ENCODE data around the gene RASL10B. TPM values are rescaled to one million over a fixed set of nuclear protein-coding genes. Genes with fewer than 3 reads are reported as not detected.
"Not testable (repeated sequence)": the region's sequence is repeated elsewhere in the genome, so short reads cannot be mapped to it uniquely, and the experiment has no call there.

The RASL10B gene, protein sequence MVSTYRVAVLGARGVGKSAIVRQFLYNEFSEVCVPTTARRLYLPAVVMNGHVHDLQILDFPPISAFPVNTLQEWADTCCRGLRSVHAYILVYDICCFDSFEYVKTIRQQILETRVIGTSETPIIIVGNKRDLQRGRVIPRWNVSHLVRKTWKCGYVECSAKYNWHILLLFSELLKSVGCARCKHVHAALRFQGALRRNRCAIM
- polyA plus RNA-seq (ENCODE audit: insufficient read length): 2.8 TPM

DNA sequence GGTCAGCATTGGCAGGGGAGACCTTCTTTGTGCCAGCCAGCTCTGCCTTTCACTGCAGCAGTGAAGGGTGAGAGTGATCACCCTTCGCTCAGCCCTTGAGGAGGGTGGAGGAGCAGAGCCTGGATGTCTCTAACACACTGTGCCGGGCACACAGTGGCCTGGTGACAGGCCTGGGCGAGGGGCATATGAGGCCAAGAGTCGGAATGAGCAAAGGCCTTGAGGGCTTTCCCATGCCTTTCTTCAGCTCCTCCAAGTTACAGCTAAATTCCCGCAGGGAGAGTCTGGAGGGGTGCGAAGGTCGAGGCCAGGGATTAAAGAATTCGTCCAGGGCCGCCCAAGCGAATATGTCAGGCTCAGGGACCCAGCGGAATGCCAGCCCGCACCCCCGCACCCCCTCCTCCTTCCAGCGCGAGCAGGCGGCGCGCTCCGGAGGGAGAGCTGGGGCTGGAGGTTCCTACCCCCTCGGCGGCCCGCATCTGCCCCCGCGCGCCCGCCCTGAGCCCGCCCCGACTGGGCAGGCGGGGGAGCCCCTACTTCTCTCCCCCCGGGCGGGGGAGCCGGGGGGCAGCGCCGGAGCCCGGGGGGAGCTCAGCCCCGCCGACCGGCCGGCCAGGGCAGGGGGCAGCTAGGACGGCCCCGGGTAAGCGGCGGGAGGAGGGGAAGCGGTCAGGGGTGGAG lies at the start of gene RASL10B:
TSS of gene RASL10B (plus strand) at position 401 of the 678 bp plus-strand sequence. CDS start 3,546 bp downstream, outside the sequence.
- DNase-seq: peak; percentile 43

DNA sequence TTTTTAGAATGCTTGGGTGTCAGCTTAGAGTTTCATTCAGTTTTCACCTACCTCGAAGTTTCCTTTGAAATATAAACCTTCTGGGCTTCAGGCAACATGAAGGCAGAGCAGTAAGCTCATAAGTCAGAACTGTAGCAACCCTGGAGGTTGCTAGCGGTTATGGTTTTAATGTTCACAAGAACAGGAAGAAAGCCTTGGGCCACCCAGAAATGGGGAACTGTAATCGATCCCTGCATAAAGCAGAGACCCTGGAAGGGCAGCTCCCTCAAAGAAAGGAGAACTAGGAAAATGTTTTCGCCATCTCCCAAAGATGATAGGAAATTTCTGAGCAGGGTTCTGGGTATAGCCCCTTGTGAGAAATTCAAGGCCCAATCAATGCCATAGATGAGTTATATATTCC lies 47.8 kb upstream of the RASL10B start:
- no peak for DNase-seq

DNA sequence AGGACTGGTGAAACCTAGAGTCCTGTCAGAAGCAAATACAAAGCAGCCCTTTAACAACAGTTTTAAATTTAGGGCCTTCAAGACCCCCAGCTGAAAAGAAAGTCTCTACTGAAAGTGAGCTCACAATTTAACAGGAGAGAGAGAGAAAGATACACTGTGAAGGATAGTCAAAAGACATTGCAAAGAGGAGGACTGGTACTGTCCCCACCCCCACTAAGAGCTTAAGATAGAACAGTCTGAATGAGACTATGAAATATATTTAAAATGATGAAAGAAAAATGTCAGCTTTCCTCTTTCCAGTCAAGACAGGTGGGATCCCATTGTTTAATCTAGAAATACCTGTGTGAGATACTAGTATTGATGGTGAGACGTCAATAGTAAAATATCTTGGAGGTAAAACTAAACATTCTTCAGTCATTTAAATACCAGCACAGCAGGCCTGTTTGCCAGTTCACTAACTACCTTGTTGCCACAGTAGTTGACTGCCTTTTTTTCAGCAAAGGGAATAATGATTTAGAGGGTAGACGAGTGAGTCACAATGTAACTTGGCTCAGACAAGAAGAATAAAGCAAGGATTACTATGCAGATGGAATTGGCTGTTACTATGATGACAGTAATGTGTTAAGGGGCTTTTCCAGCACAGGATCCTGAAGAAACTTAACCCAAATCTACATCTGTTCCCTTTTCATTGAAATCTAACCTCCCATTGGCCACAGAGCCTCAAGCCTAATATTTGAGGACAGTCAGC lies 47.2 kb upstream of the RASL10B start:
- DNase-seq: no peak

DNA sequence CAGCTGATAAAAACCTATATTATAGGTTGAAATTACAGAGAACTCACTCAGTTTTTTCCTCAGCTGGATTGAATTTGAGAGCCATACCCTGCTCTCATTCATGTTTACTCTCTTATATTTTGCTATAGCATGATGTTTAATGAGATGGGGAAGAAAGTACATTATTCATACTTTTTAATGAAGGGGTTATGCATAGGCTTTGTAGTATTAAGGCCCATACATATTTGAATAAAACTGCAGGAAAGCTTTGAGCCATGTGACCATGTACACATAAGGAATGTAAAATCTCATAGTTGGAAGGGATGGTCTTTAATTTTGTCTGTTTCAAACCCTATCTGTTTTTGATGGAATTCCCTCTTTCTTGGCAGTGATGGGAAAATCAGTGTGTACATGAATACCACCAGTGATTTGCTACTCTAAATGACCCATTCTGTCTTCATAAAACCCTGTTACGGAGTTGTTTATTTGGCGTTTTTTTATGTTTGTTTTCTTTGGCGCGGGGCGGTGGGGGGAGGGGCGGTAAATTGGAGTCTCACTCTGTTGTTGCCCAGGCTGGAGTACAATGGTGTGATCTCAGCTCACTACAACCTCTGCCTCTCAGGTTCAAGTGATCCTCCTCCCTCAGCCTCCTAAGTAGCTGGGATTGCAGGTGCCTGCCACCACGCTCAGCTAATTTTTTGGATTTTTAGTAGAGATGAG lies 38.8 kb upstream of the RASL10B start:
- no peak for DNase-seq

DNA sequence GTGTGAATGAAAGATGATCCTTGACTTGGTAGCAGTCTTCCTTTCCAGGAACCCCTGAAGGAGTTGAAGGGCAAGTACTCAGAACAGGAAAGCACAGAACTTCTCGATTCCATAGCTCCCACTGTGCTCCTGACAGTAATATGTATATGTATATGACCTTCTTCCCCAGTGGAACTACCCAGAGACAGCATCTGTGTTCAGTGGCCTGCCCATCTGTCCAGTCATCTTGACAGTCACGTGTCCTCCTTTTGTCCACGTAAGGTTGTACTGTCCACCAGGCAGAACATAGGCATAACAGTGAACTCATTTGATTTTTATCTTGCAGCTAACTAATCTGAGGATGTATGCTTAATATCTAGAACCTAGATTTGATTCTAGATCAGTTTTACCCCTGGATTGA lies 37.8 kb upstream of the RASL10B start:
- DNase-seq: no peak

DNA sequence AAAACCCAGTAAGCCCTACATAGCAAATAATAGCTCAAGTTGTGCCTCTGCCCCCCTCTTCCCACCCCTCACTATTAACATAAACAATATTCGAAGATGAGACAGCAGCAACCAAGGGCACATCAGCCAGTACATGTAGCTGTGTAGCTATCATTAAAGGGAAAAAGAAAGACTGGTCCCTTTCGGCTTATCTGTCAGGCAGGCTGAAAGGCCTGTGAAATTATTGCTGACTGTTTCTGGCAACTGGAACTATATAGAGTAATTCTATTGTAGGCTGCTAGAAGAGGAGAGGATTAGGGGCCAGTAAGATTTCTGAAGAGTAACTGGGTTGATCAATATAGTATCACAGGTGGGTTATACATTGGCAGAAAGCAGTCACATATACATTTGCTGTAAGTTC lies 36.5 kb upstream of the RASL10B start:
- no peak for DNase-seq

DNA sequence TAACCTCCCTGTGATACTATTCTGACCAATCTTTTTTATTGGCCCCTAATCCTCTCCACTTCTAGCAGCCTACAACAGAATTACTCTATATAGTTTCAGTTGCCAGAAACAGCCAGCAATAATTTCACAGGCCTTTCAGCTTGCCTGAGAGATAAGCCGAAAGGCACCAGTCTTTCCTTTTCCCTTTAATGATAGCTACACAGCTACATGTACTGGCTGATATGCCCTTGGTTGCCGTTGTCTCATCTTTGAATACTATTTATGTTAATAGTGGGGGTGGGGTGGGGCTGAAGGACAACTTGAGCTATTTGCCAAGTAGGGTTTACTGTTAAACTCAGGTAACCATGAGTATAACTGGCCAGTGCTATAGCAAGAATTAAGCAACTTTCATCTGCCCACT lies 35.8 kb upstream of the RASL10B start:
- no peak for DNase-seq

DNA sequence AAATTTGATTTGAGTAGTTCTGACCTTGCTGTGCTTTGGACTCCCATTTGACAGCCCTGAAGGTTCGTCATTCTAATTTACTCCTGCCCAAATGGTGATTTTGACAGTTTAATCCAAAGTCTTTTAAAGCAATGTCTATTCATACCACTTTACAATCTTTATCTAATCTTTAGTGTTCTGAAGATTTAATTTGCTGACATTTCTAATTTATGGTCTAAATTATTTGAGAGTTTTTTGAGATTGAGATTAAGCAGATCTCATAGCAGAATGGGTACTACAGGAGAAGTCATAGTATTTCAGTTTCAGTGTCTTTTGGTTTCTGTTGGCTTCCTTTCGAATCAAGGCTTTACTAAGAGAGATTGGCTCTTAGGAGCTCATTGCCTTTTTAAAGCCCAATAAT lies 32.6 kb upstream of the RASL10B start:
- DNase-seq: no peak

DNA sequence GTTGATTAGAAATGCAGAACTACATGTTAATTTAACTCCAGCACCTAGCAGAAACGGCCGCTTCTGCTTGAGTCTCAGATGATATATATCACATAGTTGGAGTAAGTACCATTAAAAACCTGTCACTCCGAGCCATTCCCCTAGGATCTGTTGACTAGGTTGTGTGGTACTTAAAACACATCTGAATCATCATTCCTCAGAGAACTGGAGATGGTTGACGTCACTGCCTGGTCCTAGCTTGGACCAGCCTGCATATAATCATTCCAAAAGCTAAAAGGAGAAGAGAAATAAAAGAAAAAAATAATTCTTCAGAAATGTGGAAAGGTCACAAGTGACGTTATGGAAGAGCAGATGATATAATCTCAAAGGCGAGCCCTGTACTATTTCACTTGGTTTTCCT lies 31.3 kb upstream of the RASL10B start:
- DNase-seq: no peak

DNA sequence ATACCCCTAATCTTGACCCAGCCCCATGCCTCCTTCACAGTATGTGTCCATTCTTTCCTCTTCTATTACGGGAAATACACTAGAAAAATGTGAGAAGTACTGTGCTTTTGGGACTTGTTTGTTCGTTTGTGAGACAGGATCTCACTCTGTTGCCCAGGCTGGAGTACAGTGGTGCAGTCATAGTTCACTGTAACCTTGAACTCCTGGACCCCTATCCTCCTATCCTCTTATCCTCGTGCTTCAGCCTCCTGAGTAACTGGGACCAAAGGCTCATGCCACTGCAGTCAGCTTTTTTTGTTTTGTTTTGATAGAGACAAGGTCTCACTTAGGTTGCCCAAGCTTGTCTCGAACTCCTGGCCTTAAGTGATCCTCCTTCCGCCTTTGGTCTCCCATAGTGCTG lies 29.9 kb upstream of the RASL10B start:
- no peak for DNase-seq

DNA sequence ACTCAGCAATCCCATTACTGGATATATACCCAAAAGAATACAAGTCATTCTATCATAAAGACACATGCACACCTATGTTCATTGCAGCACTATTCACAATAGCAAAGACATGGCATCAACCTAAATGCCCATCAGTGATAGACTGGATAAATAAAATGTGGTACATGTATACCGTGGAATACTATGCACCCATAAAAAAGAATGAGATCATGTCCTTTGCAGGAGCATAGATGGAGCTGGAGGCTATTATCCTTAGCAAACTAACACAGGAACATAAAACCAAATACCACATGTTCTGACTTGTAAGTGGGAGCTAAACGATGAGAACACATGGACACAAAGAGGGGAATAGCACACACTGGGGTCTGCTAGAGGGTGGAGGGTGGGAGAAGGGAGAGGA lies 28.1 kb upstream of the RASL10B start:
- not testable (repeated sequence) for DNase-seq

DNA sequence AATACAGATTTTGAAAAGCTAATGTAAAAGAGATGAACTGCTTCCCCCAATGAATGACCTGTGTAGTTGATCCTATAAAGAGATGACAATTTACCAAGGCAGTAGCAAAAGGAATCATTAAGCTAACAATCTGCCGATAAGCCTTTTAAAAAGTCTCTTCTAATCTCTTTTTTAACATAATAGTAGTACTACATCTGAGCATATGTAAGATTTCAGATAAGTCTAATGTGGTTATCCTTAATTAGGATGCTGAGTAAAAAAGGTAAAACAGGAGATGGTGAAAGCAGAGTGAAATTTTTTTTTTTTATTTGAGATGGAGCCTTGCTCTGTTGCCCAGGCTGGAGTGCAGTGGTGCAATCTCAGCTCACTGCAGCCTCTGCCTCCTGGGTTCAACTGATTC lies 26.2 kb upstream of the RASL10B start:
- no peak for DNase-seq

DNA sequence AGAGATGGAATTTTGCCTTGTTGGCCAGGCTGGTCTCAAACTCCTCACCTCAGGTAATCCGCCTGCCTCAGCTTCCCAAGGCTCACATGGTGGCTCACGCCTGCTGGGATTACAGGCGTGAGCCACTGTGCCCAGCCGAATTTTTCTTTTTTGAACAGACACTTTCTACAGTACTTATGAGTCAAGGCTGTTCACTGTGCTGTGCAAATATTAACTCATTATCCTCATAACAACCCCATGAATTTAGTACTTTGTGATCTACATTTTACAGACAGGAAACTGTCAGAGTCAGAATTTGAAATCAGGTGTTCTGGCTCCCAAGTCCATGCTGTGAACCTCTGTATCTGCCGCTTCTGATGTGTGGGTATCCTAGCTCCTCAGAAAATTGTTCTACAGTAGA lies 25.7 kb upstream of the RASL10B start:
- DNase-seq: no peak

DNA sequence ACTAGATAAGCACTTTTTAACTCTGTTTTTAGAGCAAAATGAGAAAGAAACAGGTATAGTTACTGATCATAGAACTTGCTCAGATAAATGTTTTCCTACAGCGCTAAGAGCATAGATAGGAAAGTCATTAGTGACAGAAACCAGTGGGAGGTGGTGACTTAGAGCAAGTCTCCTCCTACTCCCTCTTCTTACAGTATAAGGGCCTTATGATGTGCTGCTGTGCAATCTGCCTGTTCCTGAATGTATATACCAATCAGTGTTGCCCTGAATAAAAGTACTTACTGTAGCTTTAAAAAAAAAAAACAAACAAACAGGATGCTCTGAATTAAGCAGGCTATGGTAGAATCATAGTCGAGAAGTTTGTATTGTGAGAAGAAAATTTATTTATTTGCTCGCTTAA lies 23.3 kb upstream of the RASL10B start:
- DNase-seq: no peak

DNA sequence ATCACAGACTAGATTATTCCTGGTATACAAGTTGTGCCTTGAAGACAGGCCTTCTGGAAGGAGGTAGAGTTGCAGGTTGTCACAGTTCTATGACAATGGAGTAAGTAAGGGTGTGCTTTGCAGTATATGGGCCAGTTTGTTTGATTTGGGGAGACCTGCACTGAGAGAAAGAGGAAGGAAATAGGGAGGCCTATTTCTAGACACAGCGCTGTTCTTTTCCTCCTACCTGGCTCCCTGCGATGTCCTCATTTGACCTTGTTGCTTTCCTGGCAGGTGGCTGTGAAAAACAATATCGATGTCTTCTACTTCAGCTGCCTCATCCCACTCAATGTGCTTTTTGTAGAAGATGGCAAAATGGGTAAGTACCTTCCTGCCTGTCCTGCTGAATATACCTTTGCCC lies 22.5 kb upstream of the RASL10B start:
- DNase-seq: no peak

DNA sequence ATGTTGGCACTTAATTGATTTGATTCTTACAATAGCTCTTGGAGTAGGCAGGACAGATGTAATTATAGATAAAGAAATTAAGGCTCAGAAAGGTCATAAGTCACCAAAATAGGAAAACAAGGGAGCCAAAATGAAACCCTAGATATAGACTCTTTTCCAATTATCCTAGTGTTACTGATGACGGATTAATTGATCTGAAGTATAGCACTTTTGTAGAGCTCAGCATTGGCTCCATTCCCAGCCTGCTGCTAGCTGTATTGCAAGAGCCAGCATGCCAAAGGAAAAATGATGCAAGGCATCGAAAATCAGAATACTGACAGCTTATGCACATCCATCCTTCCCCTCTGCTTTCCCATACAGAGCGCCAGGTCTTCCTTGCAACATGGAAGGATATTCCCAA lies 21.6 kb upstream of the RASL10B start:
- no peak for DNase-seq

DNA sequence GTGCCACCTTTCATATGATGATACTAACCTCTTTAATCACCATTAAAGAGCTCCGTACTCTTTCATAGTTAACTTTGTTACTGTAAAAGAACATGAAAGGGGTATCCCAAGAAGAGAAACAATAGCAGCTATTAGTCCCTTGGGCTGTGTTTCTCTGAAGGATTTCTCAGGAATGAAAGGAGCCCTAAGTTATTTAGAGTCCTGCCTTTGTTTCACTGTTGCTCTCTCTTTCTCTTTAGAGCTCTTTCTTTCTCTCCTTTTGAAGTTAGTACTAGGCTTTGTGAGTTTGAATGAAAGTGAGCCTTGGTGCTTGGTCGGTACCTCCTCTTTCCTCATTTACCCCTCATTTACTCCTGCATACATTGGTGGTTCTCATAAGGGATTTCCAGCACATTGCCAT lies 20.5 kb upstream of the RASL10B start:
- no peak for DNase-seq

DNA sequence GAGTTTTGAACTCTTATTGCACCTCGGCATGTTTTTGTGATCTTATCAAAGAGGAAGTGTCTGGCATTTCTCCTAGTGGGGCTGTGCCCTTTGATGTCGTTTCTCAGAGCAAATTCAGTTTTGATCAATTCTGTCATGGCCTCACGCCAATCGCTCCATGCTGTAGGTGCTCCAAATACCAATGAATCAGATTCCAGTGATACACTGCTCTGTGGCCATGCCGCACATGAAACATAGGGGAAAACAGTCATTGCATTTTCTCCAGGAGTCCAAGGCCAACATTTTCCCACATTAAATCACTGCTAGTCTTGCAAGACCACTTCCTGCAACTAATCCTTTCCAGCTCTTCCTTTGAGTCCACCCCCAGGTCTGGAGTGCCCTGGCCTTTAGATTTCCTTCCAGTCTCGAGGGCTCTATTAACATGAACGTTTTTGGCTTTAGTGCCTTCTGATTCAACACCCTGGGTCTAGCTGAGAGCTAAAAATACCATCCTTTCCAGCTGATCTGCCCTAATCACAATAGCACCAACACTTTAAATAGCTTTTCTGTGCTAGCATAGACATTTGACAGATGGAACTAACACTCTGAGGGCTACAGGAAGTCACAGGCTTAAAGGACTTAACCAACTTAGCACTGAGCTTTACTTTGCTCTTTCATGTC lies 18.2 kb upstream of the RASL10B start:
- DNase-seq: no peak

DNA sequence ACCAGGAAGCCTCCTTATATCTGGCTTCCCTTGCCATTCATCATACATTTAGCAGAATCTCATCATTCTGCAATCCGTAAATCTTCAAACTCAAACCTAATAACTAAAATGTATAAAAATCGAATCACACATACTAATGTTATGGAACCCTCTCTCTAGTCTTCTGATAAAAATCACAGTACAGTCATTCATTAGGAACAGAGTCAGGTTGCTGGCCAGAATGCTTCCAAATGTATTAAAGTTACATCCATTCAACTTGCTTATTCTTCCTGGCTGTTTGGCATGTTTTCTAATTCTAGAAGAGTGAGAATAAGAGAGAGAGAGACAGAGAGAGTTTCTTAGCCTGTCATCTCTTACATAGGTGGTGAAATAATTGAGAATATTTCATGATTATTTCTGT lies 16.5 kb upstream of the RASL10B start:
- DNase-seq: no peak

DNA sequence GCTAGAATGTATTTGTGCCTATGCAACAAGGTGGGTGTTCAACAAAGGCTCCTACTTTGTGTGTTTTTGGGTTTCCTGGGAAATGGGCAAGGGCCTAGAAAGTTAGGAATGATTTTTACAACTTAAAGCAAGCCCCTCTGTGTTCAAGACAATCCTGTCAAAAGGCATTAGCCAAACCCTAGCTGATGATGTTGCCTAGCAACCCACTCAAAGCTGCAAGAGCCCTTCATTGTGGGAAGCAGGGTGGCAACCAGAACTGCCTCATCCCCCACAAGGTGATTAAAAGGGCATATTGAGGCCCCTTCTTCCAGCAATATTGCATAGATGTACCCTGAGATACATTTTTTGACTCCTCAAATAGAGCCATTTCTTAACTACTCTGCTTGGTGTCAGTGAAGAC lies 16.0 kb upstream of the RASL10B start:
- DNase-seq: no peak

DNA sequence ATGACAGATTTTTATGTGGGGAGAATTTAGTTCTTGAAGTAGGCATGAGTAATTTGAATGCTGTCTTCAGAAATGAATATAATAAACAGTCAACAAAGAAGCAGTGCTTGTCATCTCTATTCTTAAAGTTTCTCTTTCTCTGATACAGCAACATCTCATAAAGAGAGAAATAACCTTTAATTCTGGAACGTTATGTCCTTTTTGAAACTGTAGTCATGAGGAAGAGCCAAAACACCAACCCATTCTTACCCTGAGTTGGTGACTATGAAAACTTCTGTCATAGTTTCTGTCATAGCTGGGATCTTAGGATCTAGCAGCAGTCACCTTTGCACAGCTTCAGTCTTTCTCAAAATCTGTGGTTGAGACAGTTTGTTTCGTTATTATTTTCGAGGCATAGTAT lies 15.3 kb upstream of the RASL10B start:
- DNase-seq: no peak

DNA sequence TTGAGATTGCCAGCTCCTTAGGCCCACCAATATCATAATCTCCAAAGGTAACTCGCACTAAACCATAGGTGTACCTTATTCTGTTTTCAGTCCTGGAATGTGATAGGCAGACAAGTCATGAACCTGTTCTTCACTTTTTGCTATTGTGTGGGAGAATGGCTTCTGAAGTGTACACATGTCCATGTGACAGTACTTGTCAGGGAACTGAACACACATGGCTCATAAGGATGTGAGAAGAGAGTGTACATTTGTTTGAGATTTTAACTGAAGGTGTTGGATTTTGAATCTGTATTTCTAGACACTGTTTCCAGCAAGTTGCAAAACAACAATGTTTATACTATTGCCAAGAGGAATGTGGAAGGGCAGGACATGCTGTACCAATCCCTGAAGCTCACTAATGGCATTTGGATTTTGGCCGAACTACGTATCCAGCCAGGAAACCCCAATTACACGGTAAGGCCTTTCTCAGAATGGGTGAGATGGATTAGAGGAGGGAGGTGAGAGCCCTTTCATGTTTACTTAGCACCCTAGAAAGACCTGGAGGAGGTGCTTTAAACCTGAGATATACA lies 14.5 kb upstream of the RASL10B start:
- no peak for DNase-seq
